Tibial nerve (tissue), 4 donors: ENCODE measurements around the gene AUTS2.

Source experiments
- EP300 ChIP-seq, 2 donors: sonication (generic); formaldehyde crosslinking; IDR thresholded peaks; one replicate each; pipeline ENCODE4 v1.6.1; 2017; ENCODE audit warnings: antibody characterized with exemption in 2 of 2, mild to moderate bottlenecking in 1 of 2
- POLR2A ChIP-seq, 2 donors: fragments of 450-650 bp; IDR thresholded peaks; one replicate each; pipeline ENCODE4 v1.6.1; 2017; ENCODE audit warnings: antibody characterized with exemption in 2 of 2, mild to moderate bottlenecking in 2 of 2, moderate library complexity in 2 of 2
- TF ChIP-seq, protein P1 (sequence below), 5 experiments: fragments of 200-600 bp in 3 of 5; fragments of 450-650 bp in 2 of 5; sonication (generic) in 3 of 5; IDR thresholded peaks; one replicate each; pipeline ENCODE4 v1.5.1; 2016 to 2019; ENCODE audit warnings: antibody characterized with exemption in 5 of 5, mild to moderate bottlenecking in 3 of 5, moderate library complexity in 2 of 5

DNA sequence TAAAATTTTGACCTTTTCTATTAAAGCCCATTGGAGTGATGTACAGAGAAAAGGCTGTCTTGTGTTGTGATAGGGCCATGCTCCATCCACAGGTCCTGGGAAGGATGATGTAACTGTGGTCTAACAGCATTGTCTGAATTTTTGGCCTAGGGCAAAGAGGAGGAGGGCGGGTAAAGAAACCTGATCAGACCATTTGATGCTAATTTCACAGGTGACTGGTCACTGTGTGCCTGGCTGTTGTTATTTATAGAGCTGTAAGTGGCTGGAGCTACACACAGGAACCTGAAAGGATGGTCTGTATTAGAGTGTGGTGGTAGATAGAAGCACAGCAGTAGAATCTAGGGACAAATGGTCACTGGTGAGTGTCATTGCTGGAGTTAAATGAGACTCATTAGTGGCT lies 182.1 kb downstream of the AUTS2 start:
- TF ChIP-seq EP300 (IDR thresholded peaks at IDR 0.05) (no peak), POLR2A (IDR thresholded peaks at IDR 0.05) (no peak)
- TF ChIP-seq, protein P1, sequence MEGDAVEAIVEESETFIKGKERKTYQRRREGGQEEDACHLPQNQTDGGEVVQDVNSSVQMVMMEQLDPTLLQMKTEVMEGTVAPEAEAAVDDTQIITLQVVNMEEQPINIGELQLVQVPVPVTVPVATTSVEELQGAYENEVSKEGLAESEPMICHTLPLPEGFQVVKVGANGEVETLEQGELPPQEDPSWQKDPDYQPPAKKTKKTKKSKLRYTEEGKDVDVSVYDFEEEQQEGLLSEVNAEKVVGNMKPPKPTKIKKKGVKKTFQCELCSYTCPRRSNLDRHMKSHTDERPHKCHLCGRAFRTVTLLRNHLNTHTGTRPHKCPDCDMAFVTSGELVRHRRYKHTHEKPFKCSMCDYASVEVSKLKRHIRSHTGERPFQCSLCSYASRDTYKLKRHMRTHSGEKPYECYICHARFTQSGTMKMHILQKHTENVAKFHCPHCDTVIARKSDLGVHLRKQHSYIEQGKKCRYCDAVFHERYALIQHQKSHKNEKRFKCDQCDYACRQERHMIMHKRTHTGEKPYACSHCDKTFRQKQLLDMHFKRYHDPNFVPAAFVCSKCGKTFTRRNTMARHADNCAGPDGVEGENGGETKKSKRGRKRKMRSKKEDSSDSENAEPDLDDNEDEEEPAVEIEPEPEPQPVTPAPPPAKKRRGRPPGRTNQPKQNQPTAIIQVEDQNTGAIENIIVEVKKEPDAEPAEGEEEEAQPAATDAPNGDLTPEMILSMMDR (IDR thresholded peaks at IDR 0.05), result no peak
